Pons (tissue), 1 donor: ENCODE measurements around the gene EME1.

Experiments
- DNase-seq: peaks from one replicate; pipeline ENCODE4 v3.0.0-alpha.2; 2016; ENCODE audit warnings: low spot score

The EME1 gene

DNA sequence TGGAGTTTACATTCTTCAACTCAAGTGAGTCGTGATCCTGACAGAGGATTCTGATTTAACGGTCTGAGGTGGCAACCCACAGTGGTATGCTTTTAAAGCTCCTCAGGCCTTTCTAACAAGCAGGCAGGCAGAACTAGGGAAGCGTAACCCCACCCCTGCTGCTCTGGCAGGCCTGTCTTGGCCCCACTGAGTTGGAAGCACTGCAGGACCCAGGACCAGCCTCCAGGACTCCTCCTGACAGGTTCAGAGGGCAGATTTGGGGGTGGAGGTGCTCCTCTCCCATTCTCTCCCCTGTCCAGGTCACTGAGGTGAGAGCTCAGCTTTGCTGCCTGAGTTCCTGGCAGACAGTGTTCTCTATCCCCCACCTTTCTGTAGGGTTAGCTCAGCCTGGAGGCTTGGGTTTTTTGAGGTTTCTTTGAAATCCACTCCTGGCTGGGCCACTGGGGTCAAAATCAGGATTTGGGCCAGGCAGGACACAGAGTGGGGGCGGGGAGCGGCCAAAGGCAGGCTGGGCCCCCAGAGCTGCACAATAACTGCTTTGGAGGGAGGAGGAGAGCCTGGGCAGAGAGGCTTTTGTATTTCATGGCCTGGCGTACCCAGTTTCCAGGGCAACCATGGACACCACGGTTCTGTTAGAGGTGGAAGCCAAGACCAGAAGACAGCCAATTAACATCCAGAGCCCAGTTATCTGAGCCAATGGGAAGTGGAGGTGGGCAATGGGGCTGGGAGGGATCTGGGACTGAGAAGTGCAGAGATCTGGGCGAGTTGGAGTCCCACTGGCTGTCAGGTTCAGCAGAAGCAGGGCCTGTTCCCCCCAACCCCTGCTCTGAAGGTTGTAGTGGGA is 9.6 kb upstream of the EME1 start:
- peak; percentile 93 for DNase-seq

- no peak for DNase-seq
These were observed 9.0 kb upstream of the EME1 start for GRCh38 chr17:50364061-50364458.

DNA sequence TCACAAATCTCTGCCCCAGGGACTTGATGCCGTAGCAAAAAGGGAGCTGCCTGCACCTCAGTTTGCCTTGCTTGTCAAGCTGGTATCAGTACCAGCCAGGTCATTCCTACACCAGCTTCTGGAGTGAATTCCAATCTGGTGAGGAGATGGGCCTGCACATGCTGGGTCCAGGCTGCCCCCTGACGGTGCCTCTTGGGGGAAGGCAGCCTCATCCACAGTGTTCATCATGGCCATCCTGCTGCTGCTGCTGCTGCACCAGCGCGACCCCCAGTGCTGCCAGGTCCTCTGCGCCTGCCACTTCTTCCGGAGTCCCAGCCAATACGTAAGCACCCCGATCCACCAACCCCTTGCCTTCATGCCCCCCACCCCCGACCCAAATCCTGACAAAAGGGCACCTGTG is 8.3 kb upstream of the EME1 start:
- DNase-seq = no peak

- DNase-seq = no peak
These were observed 7.9 kb upstream of the EME1 start for GRCh38 chr17:50365165-50365564.

DNA sequence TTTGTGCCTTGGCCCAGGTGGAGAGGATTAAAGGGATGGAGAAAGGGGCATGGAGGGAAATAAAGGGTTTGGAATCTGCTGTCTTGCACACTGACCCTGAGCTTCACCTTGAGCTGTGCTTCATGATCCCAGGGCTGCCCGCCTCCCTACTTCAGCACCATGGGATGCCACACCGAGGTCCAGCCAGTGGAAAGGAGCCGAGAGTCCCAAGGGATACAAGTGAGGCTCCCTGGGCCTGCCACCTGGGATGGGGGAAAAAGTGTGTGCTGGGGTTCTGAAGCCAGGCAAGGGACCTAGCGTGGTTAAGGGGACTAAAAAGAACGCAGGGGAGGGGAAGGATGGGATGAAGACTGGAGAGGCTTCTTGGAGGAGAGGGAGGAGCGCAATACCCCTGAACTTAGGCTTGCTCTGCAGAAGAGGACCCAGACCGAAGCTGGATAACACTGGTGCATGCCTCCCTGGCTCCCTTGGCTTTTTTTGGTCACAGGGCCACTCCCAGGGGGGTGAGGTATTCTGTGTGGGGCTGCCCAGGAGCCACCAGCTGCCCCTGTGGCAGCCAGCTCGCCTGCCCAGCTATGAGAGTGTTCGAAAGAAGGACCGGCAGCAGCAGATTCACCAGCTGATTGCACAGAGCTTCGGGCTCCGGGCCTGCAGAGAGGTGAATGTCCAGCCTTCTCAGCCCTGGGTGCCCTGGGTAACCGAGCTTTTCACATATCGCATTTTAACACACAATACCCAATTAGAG is 7.2 kb upstream of the EME1 start:
- no peak for DNase-seq

DNA sequence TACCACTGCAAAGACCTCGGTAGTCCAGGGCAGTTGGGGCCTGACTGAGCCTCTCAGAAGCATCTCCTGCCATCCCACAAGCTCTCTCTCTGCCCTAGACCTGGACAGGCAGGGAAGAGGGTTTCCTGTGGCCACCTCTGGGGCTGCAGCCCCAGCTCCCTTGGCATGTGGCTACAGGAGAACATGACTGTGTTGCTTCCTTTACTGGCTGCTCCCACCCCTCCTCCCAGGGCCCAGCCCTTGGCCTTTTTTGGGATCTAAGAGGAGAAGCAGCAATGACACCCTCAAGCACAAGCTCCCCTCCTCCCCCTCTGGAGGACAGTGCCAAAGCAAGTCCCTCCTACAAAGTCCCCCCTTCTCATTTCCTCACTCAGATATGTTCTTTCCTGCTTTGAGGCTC is 5.6 kb upstream of the EME1 start:
- DNase-seq = no peak

- DNase-seq = no peak
These were observed 3.0 kb upstream of the EME1 start for GRCh38 chr17:50370052-50370451.

- DNase-seq = no peak
These were observed 1.5 kb upstream of the EME1 start for GRCh38 chr17:50371526-50371925.

- no peak for DNase-seq
These were observed 739 bp upstream of the EME1 start for GRCh38 chr17:50372222-50372757.

GRCh38 chr17:50373705-50374104 is 676 bp downstream of the EME1 start:
- no peak for DNase-seq

DNA sequence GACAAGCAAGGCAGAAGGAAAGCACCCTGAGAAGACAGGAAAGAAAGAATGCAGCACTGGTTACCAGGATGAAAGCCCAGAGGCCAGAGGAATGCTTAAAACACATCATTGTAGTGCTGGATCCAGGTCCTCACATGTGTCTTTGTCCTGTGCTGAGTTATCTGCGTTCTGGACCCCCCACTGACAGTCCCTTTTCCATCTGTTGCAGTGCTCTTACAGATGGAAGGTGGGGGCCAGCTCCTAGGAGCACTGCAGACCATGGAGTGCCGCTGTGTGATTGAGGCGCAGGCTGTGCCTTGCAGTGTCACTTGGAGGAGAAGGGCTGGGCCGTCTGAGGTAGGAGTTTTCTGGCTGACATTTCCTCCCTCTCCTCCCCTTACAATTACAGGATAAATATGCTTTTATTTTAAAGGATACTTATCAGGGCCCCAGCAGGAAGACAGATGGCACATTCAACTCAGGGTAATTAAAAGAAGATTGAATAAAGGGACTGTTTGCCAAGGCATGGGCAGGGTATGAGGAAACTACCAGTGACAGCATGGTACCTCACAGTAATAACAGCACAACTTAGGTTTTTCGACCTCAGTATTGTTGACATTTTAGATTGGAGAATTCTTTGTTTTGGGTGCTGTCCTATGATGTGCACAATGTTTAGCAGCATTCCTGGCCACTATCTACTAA is 3.0 kb downstream of the EME1 start:
- DNase-seq = no peak

- no peak for DNase-seq
These were observed 6.5 kb downstream of the EME1 start for GRCh38 chr17:50379351-50380132.

DNA sequence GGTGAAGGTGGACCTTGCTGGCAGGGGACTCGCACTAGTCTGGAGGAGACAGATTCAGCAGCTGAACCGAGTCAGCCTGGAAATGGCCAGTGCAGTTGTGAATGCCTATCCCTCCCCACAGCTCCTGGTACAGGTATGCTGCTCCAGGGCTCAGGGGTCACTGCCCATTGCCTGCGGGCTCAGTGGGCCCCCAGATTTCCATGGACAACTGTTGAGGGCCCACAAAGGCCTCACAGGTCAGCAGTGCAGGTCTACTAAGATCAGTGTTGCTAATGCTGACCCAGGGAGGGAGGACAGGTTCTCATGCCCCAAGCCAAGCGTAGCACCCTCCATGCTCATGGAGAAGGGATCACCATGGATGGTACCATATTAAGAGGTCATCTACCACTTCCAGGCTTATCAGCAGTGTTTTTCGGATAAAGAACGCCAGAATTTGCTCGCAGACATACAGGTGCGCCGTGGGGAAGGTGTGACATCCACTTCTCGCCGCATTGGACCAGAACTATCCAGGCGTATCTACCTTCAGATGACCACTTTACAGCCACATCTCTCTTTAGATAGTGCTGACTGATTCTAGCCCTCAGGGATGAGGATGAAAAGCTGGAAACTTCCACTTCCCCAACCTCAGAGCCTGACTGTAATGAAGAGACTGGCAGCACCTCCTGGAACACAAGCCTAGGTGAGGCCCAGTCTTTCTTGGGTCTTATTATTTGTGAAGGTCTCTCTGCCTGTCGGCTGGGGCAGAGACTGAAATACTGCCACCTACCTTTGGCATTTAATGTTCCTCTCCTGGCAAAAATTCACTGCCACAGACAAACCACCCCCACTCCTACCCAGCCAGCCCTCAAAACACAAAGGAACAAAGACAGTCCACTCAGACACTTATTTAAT is 7.6 kb downstream of the EME1 start:
- DNase-seq = no peak

DNA sequence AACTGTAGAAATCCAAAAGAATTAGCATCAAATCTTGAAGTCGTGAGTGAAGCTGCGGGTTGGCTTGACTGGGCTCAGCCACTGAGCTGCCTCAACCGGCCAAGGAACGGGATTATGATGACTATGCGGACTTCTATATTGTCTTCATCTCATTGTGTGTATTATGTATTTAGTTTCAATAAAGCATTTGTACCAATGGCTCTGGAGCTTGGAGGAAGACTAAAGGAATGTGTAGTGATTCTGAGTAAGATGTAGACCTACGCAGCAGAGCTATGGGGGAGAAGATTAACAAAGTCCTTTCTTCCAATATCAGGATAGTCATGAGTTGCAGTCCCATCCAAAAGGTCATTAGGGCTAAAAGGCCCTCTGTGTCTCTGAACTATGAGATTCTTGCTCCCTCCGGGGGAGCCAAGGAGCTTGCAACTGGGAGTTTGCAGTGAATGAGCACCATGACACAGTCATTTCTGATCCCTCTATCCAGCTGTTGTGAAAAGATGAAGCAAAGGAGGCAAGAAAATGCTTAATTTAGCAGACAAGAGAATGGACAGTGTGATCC is 8.3 kb downstream of the EME1 start:
- no peak for DNase-seq

GRCh38 chr17:50381920-50382319 is 8.9 kb downstream of the EME1 start:
- DNase-seq = no peak

GRCh38 chr17:50382931-50383330 is 9.9 kb downstream of the EME1 start:
- no peak for DNase-seq

DNA sequence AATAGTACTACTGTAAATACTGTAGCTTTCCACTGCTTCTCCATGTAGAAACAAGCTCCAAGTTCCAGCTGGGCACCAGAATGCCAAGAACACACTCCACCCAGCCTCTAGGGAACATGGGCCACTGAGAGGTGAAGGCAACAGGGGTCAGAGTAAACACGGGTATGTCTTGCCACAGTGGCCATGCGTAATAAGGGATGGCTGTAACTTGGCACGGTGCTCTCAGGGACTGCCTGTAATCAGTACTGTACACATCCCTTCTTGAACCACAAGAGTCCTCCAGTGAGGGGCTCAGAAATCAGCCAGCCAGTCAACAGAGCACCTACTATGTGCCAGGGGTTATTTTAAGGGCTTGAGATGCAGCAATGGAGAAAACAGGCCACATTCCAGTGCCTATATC is 13.5 kb downstream of the EME1 start:
- DNase-seq = no peak

DNA sequence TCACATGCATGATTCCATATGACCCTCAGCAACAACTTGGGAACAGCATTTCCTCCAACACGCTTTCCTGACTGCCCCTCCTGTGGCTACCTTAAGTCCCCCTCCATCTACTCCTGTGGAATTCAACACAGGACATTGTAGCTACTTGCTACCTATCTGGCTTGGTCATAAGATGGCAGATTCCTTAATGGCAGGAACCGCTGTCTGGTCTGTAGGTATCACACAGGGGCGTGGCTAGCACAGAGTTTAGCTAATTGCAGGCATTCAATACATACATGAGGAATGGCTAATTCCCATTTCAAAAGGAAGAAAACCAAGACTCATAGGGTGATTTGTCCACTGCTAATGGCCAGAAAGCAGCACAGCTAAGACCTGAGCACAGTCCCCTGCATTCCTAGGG is 15.7 kb downstream of the EME1 start:
- DNase-seq = no peak

DNA sequence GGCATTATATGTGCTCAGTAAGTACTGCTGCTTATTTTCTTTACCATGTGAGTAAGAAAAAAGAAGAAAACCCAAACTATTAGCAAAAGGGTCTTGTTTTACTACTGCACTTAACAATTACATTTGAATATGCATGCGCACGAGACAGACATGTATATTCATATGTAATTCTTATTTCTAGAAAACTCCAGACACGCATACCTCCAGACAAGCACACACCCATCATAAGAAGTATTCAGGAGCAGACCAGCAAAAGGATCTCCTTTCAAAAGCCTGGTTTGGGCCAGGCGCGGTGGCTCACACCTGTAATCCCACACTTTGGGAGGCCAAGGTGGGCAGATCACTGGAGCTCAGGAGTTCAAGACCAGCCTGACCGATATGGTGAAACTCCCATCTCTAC is 16.5 kb downstream of the EME1 start:
- DNase-seq = no peak

GRCh38 chr17:50392621-50393020 is 19.6 kb downstream of the EME1 start:
- no peak for DNase-seq

DNA sequence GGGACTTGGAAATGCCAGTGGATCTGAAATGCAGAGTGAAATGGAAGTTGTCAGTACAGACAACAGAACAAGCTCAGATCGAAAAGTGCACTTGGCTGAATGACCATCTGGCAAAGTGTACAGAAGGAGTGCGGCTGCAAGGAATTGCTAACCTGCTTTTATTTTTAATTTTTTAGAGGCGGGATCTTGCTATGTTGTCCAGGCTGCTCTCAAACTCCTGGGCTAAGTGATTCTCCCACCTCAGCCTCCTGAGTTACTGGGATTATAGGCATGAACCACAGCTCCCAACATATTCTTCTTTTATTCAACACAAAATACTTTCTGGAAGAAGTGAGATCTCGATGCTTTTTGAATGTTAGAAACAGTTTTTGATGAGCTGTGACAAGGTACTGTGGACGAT is 20.7 kb downstream of the EME1 start:
- DNase-seq = no peak
